GM12865 (cell line): ENCODE results near the gene PHKB.

Experiments
- DNase-seq: peaks from one replicate; pipeline ENCODE4 v3.0.0; 2010; ENCODE audit warnings: low read depth
- H3K4me3 ChIP-seq: 2 replicates; pipeline ENCODE4 v1.5.1; 2011; ENCODE audit warnings: mild to moderate bottlenecking, low read depth, low read length, control low read depth
- CTCF ChIP-seq: IDR thresholded peaks from 2 replicates; pipeline ENCODE4 v1.5.1; 2011; ENCODE audit warnings: low read length, control low read depth, low read depth, inconsistent platforms; ENCODE audit not compliant: insufficient read depth; ENCODE audit errors: missing control alignments

Gene PHKB

DNA sequence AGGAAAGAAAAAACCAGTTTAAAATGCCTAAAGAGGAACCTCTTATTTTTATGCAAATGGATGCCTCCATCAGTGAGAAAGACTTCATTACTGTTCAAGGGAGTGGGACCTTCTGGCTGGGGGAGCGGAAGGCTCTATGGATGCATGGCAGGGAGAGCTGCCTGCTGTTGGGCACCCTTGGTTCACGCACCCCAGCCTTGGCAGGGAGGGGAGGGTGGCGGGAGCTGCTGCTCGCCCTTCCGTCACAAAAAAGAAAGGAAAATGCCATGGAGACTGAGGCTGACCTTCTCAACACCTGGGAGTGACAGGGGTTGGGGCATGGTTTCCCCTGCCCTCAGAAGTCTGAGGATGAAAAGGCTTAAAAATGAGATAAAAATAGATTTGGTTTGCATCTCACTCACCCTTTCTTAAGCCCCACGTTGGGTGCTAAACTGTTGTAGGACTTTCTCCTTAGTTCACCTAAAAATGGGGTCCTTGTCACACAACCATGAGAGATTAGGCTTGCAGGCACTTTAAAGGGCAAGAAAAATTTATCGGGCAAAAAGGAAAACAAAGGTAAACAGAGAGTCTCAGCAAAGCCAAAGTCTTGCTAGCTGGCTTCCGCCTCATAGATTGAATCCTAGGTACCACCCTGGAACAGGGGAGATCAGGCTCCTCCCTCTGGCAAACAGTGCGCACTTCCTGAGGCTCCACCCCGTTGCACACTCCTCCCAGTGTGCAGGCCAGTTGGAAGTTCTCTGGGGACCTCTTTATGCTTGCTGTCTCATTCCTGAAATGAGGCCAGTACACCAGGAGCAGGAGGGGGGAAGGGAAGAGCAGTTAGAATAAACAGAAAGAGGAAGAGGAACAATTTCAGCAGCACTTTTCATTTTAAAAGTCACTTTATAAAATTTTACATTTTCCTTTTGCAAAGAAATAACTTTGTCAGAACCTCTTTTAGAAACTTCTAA, 31.6 kb downstream of the PHKB start:
- H3K4me3 ChIP-seq, result peak overlapping the region; percentile 69
- DNase-seq, result peak; percentile 93
- no peak for TF ChIP-seq CTCF

DNA sequence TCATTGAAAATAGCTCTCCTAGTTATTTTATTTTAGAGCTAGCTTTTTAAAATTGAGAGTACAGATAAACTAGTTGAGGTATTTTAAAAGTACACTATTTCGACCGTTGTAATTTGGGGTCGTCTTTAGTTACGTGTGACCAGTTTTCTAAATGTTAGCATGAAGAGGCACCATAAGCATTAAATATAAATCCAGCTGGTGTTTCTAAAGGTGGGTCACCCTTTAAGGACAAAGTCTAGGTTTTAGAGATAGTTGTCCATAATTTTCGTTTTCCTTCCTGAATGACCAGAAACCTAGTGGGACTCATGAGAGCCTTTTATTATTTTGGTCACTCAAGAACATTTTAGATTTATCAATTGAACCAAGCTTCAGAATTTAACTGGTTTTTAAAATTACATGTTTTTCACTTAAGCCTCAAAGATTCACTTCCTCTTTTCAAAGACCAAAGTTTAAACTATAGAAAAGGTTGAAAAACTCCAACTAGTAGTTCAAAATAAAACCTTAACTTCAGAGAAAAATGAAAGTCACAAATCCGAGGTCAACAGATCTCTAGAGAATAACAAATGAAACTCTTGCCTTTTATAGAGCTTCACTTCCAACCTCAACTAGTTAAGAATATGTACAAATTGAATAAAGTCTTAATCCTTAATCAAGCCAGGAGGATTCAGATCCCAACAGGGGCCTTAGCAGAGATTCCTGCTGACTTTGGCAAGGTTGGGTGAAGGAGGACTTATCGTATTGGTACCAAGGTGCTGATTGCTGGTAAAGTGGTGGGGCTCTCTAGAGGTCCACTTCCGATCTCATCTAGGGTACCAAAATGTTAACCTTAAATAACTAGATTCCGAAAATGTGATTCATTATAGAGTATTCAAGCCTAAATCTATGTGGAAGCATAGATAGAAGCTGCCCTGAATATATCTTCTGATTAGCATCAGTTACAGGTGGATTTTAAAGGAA, 32.5 kb downstream of the PHKB start:
- peak overlapping the region; percentile 69 for H3K4me3 ChIP-seq
- peak; percentile 50 for DNase-seq
- no peak for TF ChIP-seq CTCF

- no peak for DNase-seq
- H3K4me3 ChIP-seq, result no peak overlapping the region
- no peak for TF ChIP-seq CTCF
These were observed 38.1 kb downstream of the PHKB start for GRCh38 chr16:47499080-47499699.

DNA sequence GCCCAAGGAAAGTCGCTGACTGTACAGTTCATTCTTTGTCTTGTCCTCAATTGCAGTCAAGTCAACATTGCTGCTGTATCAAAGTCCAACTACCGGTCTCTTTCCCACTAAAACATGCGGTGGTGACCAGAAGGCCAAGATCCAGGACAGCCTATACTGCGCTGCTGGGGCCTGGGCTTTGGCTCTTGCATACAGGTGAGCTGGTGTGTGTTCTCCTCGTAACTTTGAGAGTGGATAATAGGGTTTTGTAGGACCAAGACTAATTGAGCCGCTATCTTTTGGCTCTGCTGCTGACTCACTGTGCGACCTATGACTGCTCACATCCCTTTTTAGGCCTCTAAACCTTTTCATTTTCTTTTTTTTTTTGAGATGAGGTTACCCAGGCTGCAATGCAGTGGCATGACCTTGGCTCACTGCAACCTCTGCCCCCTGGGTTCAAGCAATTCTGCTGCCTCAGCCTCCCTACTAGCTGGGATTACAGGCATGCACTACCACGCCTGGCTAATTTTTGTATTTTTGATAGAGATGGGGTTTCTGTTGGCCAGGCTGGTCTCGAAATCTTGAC, 38.7 kb downstream of the PHKB start:
- TF ChIP-seq CTCF, result no peak
- DNase-seq, result no peak
- no peak overlapping the region for H3K4me3 ChIP-seq

DNA sequence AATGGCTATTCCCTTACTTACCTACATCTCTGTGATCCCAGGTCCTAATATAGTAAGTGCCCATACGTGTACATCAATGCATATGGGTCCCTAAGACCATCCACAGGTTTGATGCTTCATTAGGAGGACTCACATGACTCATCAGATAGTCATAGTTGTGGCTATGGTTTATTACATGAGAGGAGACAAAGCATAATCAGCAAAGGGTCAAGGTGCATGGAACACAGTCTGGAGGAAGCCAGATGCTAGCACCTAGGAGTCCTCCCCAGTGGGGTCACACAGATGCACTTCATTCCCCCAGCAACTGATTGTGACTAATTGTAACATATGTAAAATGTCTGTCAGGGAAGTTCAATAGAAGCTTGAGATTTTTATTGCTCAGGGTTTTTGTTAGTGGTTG, 42.8 kb downstream of the PHKB start:
- H3K4me3 ChIP-seq, result no peak overlapping the region
- DNase-seq, result no peak
- no peak for TF ChIP-seq CTCF

GRCh38 chr16:47504599-47504998, 43.5 kb downstream of the PHKB start:
- H3K4me3 ChIP-seq, result no peak overlapping the region
- DNase-seq, result no peak
- TF ChIP-seq CTCF, result no peak
